Stimulated activated CD8-positive, alpha-beta memory T cell treated with anti-CD3 and anti-CD28 coated beads, Interleukin-12 subunit alpha, Interleukin-12 subunit beta, amount 100 ng/mL, for 4 hours (primary cell): ENCODE measurements around the gene EYA2.

Experiments
- DNase-seq: peaks from one replicate; pipeline ENCODE4 v3.0.0-alpha.2; 2020; ENCODE audit warnings: low read depth

EYA2 gene

GRCh38 chr20:46979603-46980241 is 85.1 kb downstream of the EYA2 start:
- no peak for DNase-seq

- no peak for DNase-seq
Measured at GRCh38 chr20:46981184-46981583, 86.5 kb downstream of the EYA2 start.

DNA sequence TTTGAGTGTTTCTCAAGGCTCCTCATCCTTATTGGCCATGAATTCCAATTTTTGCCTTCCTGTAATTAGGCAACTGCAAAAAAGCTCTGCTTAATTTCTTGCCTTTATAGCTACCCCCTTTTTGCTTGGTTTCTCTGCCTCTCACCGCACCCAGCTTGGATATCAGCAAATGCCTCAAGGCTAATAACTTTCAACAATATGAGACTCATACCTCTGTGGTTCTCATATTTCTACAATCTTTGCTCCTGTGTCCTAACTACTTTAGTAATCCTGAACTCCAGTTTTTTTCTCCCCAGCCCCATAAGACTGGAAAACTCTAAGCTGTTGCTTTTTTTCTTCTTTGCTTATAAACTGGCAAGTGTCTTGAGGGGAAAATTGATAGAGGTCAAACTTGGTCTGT is 88.8 kb downstream of the EYA2 start:
- DNase-seq, result no peak

DNA sequence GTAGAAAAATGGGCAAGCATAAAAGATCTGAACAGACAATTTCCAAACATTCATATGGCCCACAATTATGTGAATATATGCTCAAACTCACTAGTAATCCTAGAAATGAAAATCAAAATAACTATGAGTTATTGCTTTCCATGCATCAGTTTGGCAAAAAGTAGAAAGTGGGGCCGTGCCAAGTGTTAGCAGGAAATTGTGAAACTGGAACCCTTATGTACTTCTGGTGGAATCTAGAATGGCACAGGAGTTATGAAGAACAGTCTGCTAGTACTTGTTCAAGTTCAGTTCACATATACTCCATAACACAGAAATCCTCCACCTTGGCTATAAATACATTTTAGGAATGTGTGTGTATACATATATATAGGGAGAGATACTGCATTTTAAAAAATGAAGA is 89.8 kb downstream of the EYA2 start:
- no peak for DNase-seq

DNA sequence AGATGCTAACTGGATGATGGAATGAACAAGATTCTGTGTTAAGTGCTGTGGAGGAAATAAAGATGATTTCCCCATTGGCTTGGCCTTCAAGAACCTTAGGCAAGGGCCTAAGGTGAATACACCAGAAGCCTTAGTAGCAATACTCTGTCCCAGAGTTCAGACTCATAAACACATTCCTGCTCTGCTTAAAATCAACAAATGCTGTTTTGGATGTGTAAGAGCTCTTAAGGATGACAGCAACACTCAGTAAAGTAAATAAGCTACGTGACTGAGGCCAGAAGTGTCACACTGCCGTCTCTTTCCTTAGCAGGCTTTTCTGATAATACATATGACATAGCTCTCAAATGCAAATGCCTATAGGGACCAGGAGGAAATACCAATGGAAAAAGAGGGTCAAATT is 90.6 kb downstream of the EYA2 start:
- no peak for DNase-seq

GRCh38 chr20:46985671-46986070 is 91.0 kb downstream of the EYA2 start:
- no peak for DNase-seq

- no peak for DNase-seq
Measured at GRCh38 chr20:46987001-46987400, 92.4 kb downstream of the EYA2 start.

- DNase-seq, result no peak
Measured at GRCh38 chr20:46990017-46990595, 95.5 kb downstream of the EYA2 start.

- DNase-seq, result no peak
Measured at GRCh38 chr20:46990596-46991104, 96.0 kb downstream of the EYA2 start.

DNA sequence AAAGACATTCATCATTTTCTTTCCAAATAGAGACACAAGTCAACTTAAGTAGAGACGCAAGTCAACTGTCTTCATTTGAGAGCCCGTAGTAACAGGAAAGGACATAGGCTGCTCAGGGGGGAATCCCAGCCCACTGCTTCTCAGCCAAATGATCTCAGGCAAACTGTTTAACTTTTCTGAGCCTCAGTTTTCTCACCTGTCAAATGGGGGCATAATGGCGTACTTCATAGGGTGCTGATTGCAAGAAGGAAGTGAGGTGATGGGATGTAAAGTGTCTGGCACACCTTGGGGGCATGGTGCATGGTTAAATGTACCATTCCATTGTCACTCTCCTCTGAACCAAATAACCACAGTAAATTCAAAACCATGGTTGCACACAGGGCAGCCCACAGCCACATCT is 96.5 kb downstream of the EYA2 start:
- no peak for DNase-seq

GRCh38 chr20:46991880-46992639 is 97.4 kb downstream of the EYA2 start:
- no peak for DNase-seq

- DNase-seq, result no peak
Measured at GRCh38 chr20:46992640-46993035, 98.0 kb downstream of the EYA2 start.

GRCh38 chr20:46993465-46994095 is 98.9 kb downstream of the EYA2 start:
- DNase-seq, result no peak

DNA sequence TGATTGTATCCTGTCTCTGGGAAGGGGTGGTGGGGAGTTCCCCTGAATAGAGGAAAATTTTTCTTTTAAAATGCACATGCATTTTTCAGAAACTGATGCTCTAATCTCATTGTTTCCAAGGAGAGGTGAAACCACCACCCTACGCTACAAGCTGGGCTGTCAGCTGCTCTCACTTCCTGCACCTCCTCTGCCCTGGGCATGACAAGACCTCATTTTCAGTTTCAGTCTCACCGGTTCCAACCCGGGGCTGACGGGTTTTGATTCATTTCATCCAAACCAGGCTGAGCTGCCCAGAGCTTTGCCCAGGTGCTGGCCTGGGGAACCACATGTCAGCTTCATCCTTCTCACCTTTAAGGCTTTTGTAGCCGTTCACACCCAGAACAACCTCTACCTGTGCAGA is 99.7 kb downstream of the EYA2 start:
- DNase-seq, result no peak

DNA sequence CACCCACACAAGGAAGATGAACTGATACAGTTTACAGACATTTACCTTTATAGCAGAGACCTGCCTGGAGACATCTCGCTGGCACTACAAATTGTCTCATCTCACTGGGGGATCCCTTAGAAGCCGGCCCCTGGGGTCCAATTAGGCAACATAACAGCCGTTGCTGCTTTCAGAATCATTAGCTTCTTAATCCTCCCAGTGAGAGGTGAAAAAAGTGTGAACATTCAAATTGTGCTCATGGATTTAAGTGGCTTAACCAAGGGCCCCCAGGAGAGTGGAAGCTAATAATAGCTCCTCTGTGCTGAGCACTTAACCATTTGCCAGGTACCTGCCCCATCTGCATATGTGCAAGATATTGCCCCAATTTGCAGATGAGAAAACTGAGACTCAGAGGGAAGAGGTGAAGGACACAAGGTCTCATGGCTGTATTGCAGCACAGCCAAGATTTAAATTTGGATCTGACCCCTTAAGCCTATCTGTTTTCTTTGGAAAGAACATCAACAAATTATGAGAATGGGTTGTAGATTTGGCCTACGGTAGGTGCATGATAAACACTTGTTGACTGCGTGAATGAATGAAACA is 101.0 kb downstream of the EYA2 start:
- no peak for DNase-seq

GRCh38 chr20:46997187-46997586 is 102.5 kb downstream of the EYA2 start:
- no peak for DNase-seq

DNA sequence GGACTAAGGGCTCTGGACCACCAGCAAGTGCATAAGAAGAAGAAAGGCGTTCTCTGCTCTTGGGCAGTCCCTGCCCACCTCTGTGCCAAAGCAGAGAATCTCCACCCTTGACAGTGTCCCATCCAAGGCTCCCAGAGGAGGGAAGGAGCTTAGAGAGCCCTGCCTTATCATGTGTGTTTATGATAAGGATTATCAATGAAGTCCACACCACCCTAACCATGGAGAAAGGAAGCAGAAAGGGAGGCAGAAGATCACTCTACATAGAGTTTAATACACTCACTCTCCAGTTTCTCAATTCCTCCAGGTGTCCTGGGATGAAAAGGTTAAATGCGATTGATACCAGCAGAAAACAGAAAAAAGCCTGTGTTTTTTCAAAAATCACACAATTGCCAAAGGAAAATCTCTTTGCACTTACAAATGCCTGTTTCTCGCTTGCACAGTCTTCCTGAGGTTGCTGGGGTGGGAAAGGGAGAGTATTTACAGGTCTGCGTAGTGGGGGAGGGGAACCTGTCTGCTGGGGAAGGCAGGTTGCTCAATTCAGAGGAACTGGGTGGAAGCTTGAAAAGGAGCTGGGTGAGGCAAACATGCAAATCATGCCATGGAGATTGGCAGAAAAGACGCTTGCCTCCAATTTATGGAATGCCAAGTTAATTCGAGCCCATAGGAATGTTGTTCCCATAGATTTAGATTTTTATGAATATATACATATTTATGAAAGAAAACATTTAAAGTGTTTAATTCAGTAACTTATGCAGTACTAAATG is 104.0 kb downstream of the EYA2 start:
- DNase-seq, result no peak

- no peak for DNase-seq
Measured at GRCh38 chr20:46999801-47000465, 105.3 kb downstream of the EYA2 start.

DNA sequence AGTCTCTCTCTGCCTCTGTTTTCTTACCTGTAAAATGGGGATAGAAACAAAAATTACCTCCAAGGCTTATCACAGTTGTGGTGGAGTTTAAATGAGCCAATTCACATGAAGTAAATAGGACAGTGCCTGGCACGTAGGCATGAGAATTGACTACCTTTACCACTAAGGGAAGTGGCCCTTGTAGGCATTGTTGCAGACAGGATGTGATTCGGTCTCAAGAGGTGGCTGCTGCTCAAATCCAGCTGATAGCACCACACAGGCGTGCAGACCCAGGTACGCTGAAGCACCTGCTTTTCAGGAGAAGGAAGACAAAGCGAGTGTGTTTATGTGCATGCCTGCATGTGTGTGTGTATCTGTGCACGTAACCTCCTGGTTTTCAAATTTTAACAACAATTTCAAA is 108.6 kb downstream of the EYA2 start:
- DNase-seq, result no peak

GRCh38 chr20:47004179-47004578 is 109.5 kb downstream of the EYA2 start:
- DNase-seq, result no peak
